Hair follicular keratinocyte (primary cell): Measurements from ENCODE around the gene HSDL1. TPM values are rescaled to one million over a fixed set of nuclear protein-coding genes. Genes with fewer than 3 reads are reported as not detected.

Source experiments
- total RNA-seq: library from RNA; depleted of rRNA; stranded (reverse); fragments of >200 nt; gene quantifications from 2 replicates; pipeline ENCODE4 v1.2.3, GENCODE V29; 2015

Gene HSDL1
- 12.0 and 13.5 TPM in 2 replicates for total RNA-seq

DNA sequence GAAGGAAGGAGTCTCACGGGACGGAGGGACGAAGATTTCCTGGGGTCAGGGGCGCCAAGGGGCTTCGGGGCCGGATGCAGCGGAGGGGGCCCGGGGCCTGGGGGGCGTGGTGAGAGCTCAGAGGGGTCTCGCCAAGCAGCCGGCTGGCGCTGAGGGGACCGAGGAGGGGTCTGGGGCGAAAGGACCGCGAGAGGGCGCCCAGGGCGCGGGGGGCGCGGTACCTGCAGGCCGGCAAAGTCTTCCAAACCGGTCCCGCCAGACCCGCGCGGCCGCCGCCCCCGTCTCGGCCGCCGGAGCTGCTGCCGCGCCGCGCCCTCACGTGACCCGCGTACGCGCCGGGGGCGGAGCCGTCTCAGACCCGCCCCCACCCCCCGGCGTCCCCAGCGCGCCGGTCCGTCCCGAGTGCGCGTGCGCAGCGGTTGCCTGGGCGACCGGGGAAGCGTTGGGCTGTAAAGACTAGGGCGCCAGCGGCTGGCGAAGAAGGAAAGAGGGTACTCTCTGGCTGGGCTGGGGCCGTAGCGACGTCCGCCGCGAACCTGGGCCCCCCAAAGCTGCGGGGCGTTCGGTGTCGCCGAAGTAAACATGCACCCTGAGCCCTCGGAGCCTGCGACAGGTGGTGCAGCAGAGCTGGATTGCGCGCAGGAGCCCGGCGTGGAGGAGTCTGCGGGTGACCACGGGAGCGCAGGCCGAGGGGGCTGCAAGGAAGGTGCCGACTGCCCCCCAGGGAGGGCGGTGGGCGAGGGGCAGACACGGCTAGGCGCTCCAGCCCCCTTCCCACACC, at the start of gene HSDL1, which contains the start of gene DNAAF1:
Gene HSDL1 (minus strand): TSS at position 319 of the 781 bp plus-strand sequence. CDS start 13,856 bp downstream, outside the sequence.
Gene DNAAF1 (plus strand): TSS at position 450 of the 781 bp plus-strand sequence. CDS start 133 bp downstream, at position 583.

DNA sequence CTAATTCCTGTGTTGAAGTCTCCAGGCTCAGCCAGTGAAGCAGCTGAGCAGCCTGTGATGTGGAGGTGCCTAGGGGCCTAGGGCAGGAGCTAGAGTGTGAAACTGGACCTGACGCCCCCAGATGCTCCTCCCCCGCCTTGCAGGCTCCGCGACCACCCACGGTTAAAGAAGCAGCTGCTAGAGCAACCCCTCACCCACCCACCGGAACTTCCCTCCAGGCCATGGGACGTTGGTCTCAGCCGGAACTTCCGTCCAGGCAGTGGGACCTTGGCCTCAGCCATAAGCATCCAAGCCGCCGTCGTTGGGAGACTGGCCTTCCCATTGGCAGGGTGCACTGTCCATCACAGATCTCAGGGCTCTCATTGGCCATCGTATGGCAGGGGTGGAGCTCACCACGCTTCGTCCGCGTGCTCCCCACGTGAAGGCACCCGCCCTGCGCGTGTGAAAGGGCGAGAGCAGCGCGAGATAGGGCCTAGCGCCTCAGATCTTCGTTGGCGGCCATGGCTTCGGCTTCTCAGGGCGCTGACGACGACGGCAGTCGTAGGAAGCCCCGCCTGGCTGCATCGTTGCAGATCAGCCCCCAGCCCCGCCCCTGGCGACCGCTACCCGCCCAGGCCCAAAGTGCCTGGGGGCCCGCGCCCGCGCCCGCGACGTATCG, 45.9 kb upstream of the HSDL1 start, which contains the start of gene ADAD2:
Gene ADAD2 (plus strand): TSS at position 427 of the 658 bp plus-strand sequence. CDS start 74 bp downstream, at position 501.

DNA sequence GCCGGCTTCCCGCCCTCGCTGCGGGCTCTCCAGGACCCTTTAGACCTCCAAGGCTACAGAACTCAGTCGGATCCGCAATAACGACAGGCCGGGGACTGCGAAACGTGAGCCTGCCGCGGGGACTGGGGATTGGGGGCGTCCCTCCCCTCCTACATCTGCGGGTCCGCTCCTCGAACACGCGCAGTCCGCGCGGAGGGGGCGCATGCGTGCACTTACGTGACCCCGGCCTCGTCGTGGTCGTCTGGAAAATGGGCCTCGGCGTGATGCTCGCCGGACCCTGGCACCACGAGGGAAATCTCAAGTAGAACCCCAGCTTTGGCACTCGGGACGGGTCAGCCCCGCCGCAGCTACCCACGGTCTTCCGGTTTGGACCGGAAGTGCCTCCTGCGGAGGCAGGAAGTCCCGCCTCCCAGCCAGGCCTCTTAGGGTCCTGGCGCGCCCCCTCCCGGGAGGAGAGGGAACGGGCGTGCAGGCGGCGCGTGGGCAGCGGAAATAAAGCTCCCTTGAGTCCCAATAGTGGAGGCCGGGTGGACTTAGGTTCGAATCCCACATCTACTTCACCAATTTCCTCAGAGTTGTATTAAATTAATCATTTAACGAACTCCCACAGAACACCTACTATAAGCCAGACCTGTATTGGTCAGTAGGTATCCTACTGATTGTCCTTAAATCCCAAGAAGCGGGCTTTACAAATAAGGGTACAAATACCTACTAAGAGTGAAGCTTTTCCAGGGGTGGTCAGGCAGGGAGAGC, 41.9 kb upstream of the HSDL1 start, which contains the start of gene TAF1C:
Gene TAF1C (minus strand): TSS at position 373 of the 753 bp plus-strand sequence. CDS start 2,069 bp downstream, outside the sequence.

DNA sequence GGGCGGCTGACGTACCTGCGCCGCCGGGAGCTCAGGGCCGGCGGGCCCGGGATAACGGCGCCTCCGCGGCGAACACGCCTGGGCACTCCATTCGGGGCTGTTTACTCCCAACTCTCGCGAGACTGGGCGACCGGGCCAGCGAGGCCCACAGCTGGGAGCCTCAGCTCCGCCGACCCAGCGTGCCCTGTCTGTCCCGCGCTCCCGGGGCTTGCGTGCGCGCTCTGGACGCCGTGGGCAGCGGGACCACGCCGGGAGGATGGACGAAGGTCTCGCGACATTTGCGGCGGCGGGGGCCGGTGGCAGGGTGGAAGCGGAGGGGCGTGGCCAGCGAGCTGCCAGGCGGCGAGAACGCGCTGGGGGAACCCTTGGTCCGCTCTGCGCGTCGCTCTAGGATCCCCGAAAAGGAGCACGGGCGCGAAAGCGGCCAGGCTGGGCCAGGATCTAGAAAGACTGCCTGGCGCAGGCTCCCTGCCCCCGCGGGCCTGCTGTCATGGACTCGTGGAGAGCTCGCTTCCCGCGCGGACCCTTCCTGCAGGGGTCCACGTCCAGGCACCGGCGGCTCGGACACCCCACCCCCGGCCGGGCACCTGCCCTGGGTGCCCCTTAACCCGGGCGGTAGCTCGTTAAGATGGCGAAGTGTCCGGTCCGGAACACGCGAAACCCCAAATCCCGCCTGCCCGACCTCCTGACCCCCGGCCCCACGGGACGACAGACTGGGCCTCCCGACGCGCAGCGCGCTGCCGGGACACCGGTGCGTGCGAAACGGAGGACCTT, 28.1 kb downstream of the HSDL1 start, which contains the start of gene MBTPS1:
Gene MBTPS1 (minus strand): TSS at position 223 of the 774 bp plus-strand sequence. CDS start 15,159 bp downstream, outside the sequence.

Other genes starting within 250 kb of the HSDL1 start
- 1.2 and 1.4 TPM in 2 replicates for gene MLYCD, start 246.1 kb downstream of the HSDL1 start, total RNA-seq
- 1.2 and 2.1 TPM in 2 replicates for gene OSGIN1, start 191.9 kb downstream of the HSDL1 start, total RNA-seq
- not detected in 2 replicates for gene NECAB2, start 176.9 kb downstream of the HSDL1 start, total RNA-seq
- gene SLC38A8, start 102.4 kb downstream of the HSDL1 start, total RNA-seq, result not detected in 2 replicates
- 56.5 and 72.5 TPM in 2 replicates for gene MBTPS1, start 28.2 kb downstream of the HSDL1 start, total RNA-seq
- gene DNAAF1, start 131 bp upstream of the HSDL1 start, total RNA-seq, result not detected in 2 replicates
- gene TAF1C, start 41.9 kb upstream of the HSDL1 start, total RNA-seq, result 9.8 and 18.3 TPM in 2 replicates
- not detected in 2 replicates for gene ADAD2, start 46.0 kb upstream of the HSDL1 start, total RNA-seq
- gene KCNG4, start 94.8 kb upstream of the HSDL1 start, total RNA-seq, result not detected in 2 replicates
- not detected in 2 replicates for gene WFDC1, start 149.7 kb upstream of the HSDL1 start, total RNA-seq
- 0.70 and 1.4 TPM in 2 replicates for gene ATP2C2, start 223.4 kb upstream of the HSDL1 start, total RNA-seq